HepG2 (cell line): ENCODE results near the gene REG1B.

Experiments used
- CEBPB ChIP-seq: IDR thresholded peaks from 2 replicates; pipeline ENCODE4 v1.6.1; 2011; ENCODE audit warnings: low read depth, low read length, improper control_type of control experiment, borderline replicate concordance
- HIC2 ChIP-seq: sonication (generic); formaldehyde crosslinking; IDR thresholded peaks from 2 replicates; pipeline ENCODE4 v1.9.0; 2022; ENCODE audit warnings: low read depth, missing genetic modification reagents
- HMG20B ChIP-seq: conservative IDR thresholded peaks from 2 replicates; pipeline ENCODE4 v1.6.1; 2016; ENCODE audit warnings: missing genetic modification reagents, missing compliant biosample characterization
- HOMEZ ChIP-seq: IDR thresholded peaks from 2 replicates; pipeline ENCODE4 v1.6.1; 2016; ENCODE audit warnings: low read depth
- MXI1 ChIP-seq: IDR thresholded peaks from 3 replicates; pipeline ENCODE4 v1.6.1; 2012; ENCODE audit warnings: low read depth, low read length, inconsistent platforms, borderline replicate concordance
- PHB2 ChIP-seq: fragments of 450-650 bp; IDR thresholded peaks from 2 replicates; pipeline ENCODE4 v1.6.1; 2018; ENCODE audit not compliant: partially characterized antibody
- PRMT3 ChIP-seq: sonication (generic); formaldehyde crosslinking; IDR thresholded peaks from 2 replicates; pipeline ENCODE4 v1.8.1; 2022; ENCODE audit warnings: low read depth, mild to moderate bottlenecking, moderate library complexity, missing genetic modification reagents, borderline replicate concordance
- SPEN ChIP-seq: sonication (generic); formaldehyde crosslinking; IDR thresholded peaks from 2 replicates; pipeline ENCODE4 v1.5.1; 2020; ENCODE audit warnings: low read depth, mild to moderate bottlenecking, missing genetic modification reagents
- SRY ChIP-seq: sonication (generic); formaldehyde crosslinking; IDR thresholded peaks from 2 replicates; pipeline ENCODE4 v1.8.0; 2022; ENCODE audit warnings: mild to moderate bottlenecking, missing genetic modification reagents
- U2AF2 ChIP-seq: fragments of 200-400 bp; formaldehyde crosslinking; IDR thresholded peaks from 2 replicates; pipeline ENCODE4 v1.6.1; 2017; ENCODE audit warnings: low read depth, mild to moderate bottlenecking, low read length
- ZFP36 ChIP-seq: fragments of 150-350 bp; IDR thresholded peaks from 2 replicates; pipeline ENCODE4 v1.6.1; 2018; ENCODE audit warnings: borderline replicate concordance, low read length, low read depth; ENCODE audit not compliant: partially characterized antibody
- TF ChIP-seq, protein P1 (sequence below): sonication (generic); formaldehyde crosslinking; IDR thresholded peaks from 2 replicates; pipeline ENCODE4 v1.4.0; 2020; ENCODE audit warnings: missing genetic modification reagents

- TF ChIP-seq HIC2 (no peak), PRMT3 (no peak), PHB2 (no peak), HMG20B (no peak), CEBPB (no peak), U2AF2 (no peak), SRY (CRISPR knock-in tag) (no peak), HOMEZ (CRISPR knock-in tag) (no peak), ZFP36 (no peak), SPEN (CRISPR knock-in tag) (no peak), MXI1 (no peak)
- TF ChIP-seq, protein P1, sequence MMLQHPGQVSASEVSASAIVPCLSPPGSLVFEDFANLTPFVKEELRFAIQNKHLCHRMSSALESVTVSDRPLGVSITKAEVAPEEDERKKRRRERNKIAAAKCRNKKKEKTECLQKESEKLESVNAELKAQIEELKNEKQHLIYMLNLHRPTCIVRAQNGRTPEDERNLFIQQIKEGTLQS (CRISPR knock-in tag) = no peak
Observed at GRCh38 chr2:79125721-79125985, 37.9 kb upstream of the REG1B start.
